T1000 (cell line): ENCODE results near the gene ARHGAP30.
"Not testable (repeated sequence)": the region's sequence is repeated elsewhere in the genome, so short reads cannot be mapped to it uniquely, and the experiment has no call there.

Experiments used
- DNase-seq: peaks from one replicate; lab custom pipeline; 2025; ENCODE audit warnings: mixed read lengths; lab: John Stamatoyannopoulos, UW

ARHGAP30 gene

DNA sequence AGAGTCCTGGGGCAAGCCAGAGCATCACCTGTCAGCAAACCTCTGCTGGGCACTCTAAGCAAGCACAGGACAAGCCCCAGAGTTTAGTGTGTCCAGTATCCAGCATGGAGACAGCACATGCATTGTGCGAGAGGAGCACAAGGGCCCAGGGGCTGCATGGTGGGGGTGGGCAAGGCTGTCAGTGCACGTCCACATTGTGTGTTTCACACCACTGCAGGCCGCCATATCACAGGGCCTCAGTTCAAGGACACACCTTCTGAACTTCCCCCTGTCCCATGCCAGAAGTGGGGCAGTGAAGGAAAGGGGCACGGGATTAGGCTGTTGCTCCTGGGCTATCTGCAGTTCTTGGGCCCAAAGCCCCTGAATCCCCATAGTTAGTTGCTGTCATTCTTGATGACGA lies 30.1 kb downstream of the ARHGAP30 start:
- no peak for DNase-seq

- DNase-seq: no peak
These were observed 30.5 kb downstream of the ARHGAP30 start for GRCh38 chr1:161039154-161039545.

GRCh38 chr1:161038523-161039153 lies 31.1 kb downstream of the ARHGAP30 start, which contains the start of gene TSTD1:
TSTD1 (minus strand) TSS chr1:161038964; CDS start chr1:161038889, 75 bp downstream.
- DNase-seq: no peak

- no peak for DNase-seq
These were observed 31.8 kb downstream of the ARHGAP30 start for GRCh38 chr1:161037661-161038522.

GRCh38 chr1:161033751-161034150 lies 35.9 kb downstream of the ARHGAP30 start:
- DNase-seq: no peak

GRCh38 chr1:161032409-161032808 lies 37.3 kb downstream of the ARHGAP30 start:
- DNase-seq: no peak

- no peak for DNase-seq
These were observed 37.8 kb downstream of the ARHGAP30 start for GRCh38 chr1:161031874-161032273.

GRCh38 chr1:161029466-161029865 lies 40.2 kb downstream of the ARHGAP30 start:
- DNase-seq: not testable (repeated sequence)

GRCh38 chr1:161026954-161027353 lies 42.7 kb downstream of the ARHGAP30 start:
- DNase-seq: not testable (repeated sequence)

- not testable (repeated sequence) for DNase-seq
These were observed 47.3 kb downstream of the ARHGAP30 start for GRCh38 chr1:161022432-161022831.

DNA sequence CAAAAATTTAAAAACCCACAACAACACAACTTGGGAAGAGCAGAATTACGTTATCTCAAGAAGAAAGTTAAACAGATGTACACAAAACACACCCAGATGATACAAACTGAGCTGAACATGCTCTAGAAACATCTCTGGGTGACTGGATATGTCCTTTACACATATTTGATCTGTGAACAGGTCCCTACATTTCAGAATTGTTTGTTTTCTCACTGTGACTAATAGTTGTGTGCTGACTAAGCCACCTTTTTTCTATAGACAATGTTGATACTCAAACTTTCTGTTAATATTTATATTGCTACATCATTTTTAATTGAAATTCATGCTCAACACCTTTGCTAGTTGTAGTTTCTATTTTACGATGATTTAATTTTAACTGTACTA lies 47.7 kb downstream of the ARHGAP30 start:
- no peak for DNase-seq

- no peak for DNase-seq
These were observed 48.3 kb downstream of the ARHGAP30 start for GRCh38 chr1:161021165-161021969.

GRCh38 chr1:161020509-161021164 lies 49.1 kb downstream of the ARHGAP30 start, which contains the start of gene F11R:
F11R (minus strand) TSS chr1:161021152; CDS start chr1:161021073, 79 bp downstream.
- DNase-seq: no peak

DNA sequence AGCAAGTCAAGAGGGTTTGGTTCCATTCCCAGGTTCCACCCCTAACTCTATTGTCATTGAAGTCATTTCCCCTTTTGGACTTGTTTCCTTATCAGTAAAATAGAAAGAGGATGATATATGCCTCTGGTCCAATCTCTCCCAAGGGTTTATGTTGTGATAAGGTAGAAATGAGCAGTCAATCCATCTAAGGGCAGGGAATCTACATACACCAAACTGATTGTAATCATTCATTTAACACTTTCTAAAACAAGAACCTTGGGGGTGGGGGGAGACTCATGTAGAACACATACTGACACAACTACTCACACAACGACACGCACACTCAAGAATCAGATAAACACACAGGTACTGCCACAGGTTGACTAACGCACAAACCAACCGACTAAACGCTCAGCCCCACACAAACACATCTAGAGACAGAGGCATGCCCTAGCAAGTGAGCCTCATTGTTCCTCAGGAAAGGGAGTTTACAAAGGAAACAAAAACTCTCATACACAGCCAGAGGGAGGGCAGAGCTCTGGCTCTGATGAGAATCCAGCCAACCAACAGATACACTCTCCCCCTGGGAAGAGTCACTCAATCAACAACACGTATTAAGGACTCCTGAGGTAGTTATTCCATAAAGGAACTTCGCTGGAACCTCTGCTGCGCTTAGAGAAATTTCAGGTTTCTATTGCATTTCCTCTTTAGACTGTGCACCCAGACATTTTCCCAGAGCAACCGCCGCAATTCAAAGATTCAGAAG lies 49.8 kb downstream of the ARHGAP30 start:
- DNase-seq: no peak

DNA sequence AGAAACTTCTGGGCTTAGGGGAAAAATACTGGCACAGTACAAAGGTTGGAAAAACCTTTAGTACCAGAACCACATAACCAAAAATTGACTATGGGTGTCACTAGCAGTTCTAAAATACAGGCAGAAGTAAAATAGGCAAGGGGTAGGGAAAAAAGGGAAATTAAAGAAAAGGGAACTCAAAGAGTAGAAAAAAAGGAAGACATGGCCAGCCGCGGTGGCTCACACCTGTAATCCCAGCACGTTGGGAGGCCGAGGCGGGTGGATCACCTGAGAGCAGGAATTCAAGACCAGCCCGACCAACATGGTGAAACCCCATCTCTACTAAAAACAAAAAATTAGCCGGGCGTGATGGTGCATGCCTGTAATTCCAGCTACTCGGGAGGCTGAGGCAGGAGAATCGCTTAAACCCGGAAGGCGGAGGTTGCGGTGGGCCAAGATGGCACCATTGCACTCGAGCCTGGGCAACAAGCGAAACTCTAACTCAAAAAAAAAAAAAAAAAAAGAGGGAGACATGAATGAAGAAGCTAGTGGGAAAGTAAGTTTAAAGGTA lies 50.5 kb downstream of the ARHGAP30 start:
- DNase-seq: not testable (repeated sequence)

GRCh38 chr1:161018631-161018930 lies 51.1 kb downstream of the ARHGAP30 start:
- DNase-seq: no peak

DNA sequence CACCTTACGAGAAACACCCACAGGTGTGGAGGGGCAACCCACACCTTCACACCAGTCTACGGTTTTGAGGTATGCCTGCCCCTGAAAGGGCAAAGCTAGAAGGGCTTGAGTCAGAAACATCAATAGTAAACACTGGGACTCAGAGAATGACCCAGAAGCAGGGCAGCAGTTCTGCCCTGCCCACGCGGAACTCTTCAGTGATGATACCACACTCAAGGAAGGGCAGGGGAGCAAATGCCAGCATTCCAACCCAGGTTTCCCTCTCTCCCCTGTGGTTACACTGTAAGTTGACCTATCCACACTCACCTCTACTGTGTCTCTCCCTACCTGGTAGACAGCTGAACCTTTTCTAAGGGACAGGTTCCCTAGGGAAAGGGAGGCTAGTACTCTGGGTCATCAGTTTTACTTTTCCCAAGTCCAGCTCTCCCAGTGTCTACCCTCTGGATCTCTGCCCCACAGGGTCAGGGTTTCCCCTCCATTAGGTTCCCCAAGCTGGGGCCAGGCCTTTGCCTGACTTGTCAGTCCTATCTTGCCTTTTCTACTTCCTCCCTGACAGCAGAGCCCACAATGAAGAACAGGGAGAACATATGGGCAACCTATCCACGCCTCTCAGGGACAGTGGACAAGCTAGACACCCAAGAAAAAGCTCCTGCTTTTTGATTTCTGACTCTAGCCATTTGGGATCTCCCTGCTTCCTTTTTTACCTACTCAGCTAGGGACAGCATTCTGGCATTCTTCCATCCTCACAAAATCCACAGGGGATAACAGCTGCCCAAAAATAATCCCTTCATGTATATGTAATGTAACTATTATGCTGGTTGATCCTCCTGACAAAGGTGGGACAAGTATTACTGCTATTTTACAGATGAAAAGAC lies 51.7 kb downstream of the ARHGAP30 start:
- DNase-seq: no peak

GRCh38 chr1:161017181-161017580 lies 52.5 kb downstream of the ARHGAP30 start:
- not testable (repeated sequence) for DNase-seq

DNA sequence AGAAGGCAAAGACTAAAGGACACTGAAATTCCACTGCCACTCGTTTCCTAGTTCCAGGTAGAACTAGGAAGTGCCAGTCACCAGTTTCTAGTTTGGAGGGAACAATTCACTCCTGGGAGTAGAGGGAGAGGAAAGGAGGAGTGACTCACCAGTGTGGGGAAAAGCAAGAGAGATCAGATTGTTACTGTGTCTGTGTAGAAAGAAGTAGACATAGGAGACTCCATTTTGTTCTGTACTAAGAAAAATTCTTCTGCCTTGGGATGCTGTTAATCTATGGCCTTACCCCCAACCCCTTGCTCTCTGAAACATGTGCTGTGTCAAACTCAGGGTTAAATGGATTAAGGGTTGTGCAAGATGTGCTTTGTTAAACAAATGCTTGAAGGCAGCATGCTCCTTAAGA lies 53.0 kb downstream of the ARHGAP30 start:
- DNase-seq: not testable (repeated sequence)
